GM18870 (cell line): ENCODE data around the gene OPA3.
"Not testable (repeated sequence)": the region's sequence is repeated elsewhere in the genome, so short reads cannot be mapped to it uniquely, and the experiment has no call there.

Experiments
- ATAC-seq: cut with Tn5 transposase; IDR thresholded peaks from one replicate; pipeline ENCODE4 v1.9.1; 2021; ENCODE audit warnings: moderate library complexity; ENCODE audit not compliant: unreplicated experiment

Gene OPA3

DNA sequence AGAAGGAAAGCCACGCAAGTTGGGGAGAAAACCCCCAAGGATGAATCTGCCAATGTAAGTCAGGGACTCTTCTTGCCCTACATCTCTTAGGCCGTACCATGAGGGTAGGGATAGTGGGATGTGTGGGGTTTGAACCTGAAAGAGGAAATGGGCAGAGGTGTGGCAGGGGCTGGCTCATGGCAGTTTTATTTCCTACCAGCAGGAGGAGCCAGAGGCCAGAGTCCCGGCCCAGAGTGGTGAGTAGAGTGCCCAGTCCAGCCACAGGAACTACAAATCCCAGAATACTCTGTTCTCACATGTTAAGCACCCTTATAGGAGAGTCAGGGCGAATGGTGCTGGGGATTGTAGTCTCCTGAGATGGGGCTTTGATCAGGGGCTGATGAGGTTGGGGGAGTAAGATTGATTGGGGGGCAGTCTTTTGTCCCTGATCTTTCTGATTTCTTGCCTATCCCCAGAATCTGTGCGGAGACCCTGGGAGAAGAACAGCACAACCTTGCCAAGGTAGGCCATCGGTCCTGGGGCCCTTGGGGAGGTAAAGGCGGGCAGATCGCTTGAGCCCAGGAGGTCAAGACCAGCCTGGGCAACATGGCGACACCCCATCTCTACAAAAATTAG lies 60.9 kb downstream of the OPA3 start:
- ATAC-seq = peak; percentile 71

DNA sequence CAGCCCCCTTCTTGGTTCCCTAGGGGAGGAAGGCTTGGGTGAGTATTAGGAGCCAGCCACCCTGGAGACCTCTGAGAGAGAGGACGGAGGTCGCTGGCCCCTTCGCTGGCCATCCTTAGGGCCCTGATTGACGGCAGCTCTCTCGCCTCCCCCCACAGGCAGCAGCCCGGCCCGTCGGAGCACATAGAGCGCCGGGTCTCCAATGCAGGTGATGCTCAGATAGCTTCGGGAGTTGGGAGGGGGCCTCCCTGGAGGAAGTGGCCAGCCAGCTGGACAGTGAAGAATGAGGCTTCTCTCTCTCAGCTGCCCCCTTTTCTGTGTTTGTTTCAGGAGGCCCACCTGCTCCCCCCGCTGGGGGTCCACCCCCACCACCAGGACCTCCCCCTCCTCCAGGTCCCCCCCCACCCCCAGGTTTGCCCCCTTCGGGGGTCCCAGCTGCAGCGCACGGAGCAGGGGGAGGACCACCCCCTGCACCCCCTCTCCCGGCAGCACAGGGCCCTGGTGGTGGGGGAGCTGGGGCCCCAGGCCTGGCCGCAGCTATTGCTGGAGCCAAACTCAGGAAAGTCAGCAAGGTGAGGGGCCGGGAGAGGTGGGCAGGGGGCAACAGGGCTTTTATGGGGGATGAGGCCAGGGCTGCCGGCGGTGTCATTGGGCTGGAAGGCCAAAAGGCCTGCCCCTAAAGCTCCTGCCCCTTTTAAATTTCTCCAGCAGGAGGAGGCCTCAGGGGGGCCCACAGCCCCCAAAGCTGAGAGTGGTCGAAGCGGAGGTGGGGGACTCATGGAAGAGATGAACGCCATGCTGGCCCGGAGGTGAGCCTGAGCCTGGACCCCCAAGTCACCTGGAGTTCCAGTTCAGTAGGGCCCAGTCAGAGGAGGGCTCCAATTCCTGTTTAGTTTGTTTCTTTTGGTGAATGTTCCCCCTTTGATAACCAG lies 62.3 kb downstream of the OPA3 start:
- ATAC-seq = no peak

DNA sequence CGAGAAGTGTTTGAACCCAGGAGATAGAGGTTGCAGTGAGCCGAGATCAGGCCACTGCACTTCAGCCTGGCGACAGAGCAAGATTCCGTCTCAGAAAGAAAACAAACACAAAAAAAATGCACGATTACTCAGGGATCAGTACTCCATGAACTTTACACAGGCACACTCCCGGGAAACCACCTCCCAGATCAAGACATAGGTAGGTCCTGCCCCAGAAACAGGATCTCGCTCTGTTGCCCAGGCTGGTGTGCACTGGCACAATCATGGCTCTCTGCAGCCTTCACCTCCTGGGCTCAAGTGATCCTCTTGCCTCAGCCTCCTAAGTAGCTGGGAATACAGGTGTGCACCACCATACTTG lies 66.2 kb downstream of the OPA3 start:
- ATAC-seq = no peak

DNA sequence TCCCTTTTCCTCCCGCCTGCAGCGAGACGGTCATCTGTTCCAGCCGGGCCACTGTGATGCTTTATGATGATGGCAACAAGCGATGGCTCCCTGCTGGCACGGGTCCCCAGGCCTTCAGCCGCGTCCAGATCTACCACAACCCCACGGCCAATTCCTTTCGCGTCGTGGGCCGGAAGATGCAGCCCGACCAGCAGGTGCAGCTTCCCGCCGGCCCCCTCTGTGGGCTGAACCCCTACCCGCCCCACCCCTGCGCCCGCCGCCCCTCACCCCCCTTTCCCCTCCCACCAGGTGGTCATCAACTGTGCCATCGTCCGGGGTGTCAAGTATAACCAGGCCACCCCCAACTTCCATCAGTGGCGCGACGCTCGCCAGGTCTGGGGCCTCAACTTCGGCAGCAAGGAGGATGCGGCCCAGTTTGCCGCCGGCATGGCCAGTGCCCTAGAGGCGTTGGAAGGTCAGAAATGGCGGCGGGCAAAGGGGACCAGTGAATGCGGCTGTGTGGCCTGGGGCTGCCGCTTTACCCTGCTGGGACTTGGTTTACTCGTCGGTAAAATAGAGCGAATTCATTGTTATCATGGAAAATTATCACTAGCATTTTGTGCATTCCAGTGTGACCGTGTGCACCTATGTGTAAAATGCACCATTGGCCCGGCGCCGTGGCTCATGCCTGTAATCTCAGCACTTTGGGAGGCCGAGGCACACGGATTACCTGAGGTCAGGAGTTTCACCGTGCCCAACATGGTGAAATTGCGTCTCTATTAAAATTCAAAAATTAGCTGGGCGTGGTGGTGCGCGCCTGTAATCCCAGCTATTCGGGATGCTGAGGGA lies 66.7 kb downstream of the OPA3 start:
- ATAC-seq = no peak

DNA sequence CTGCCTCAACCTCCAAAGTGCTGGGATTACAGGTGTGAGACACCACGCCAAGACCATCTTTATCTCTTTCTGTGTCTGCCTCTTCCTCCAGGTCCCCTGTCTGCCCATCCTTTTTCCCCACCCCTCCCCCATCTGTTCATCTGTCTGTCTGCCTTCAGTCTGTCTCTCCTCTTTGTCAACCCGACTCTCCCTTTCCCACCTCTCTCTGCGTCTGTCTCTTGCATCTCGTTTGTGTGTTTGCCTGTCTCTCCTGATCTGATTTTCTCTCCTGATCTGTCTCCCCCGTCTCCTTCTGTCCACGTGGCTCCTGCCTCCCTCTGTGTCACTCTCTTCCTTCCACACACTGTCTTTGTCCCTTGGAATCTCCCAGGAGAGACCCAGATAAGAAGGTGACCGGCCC lies 67.4 kb downstream of the OPA3 start:
- no peak for ATAC-seq

DNA sequence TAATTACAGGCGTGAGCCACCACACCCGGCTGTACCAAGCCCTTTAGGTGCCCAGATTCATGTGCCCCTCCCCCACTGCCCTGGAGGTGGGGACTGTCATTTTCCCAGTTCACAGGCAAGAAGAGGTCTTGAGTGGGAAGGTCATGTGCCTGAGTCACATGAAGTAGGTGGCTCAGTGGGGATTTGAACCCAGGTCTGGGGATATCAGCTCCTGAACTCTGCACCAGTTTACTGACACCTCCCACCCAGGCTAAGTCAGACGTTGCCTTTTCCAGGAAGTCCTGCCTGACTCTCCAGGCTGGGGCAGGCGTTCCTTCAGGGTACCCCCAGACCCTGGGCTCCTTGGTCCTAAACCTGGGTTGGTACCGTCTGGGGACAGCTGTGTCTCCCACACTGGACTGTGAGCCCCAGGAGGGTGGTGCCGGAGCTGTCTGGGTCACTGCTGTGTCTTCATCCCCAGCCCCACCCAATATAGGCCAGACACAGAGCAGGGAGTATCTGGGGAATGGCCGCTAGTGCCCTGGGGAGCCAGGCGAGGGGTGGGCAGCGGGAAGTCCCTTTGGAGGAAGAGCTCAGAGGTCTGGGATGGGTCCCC lies 68.7 kb downstream of the OPA3 start:
- ATAC-seq = no peak

DNA sequence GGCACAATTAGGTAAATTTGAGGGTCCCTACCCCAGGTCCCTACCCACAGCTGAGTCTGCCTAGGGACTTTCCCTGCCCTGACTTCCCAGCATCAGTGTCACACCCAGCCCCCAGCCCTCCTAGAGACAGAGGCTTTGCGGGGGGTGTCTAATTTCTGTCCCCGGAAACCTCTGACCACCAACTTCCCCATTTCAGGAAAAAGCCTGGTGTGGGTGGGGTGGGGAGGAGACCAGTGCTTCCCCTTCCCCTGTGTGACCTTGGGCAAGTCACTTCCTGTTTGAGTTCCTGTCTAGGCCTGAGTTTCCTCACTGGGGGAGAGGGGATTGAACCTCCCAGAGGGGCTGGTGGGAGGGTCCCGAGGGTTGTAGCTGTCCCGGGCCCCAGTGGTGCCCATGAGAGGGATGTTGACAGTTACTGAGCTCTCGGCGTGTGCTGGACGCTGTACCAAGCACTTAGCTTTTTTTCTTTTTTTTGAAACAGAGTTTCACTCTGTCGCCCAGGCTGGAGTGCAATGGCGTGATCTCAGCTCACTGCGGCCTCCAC lies 69.4 kb downstream of the OPA3 start:
- no peak for ATAC-seq

DNA sequence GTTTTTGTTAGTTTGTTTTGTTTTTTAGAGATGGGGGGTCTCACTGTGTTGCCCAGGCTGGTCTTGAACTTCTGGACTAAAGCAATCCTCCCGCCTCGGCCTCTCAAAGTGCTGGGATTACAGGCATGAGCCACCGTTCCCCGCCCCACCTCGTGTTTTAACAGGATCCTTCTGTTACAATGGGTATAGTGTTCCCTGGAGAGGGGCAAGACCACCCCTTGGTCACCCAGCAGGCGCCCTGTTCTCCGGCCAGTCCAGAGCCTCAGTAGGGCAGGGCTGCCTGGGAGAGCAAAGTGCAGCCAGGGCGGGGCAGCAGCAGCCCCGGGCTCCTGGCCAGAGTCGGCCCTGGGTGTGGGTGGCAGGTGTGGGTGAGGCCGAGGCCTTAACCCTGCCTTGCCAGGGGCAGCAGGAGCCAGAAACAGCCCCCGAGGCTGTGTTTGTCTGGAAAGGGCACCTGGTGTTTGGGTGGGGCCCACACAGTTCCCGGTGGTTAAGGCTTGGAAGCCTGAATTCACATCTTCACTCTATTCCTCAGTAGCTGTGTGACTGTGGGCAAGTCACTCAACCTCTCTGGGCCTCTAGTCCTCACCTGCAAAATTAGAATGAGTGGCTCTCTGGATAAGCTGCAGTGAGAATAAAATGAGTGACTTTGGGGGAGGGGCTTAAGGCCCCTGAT lies 70.1 kb downstream of the OPA3 start:
- ATAC-seq = no peak

DNA sequence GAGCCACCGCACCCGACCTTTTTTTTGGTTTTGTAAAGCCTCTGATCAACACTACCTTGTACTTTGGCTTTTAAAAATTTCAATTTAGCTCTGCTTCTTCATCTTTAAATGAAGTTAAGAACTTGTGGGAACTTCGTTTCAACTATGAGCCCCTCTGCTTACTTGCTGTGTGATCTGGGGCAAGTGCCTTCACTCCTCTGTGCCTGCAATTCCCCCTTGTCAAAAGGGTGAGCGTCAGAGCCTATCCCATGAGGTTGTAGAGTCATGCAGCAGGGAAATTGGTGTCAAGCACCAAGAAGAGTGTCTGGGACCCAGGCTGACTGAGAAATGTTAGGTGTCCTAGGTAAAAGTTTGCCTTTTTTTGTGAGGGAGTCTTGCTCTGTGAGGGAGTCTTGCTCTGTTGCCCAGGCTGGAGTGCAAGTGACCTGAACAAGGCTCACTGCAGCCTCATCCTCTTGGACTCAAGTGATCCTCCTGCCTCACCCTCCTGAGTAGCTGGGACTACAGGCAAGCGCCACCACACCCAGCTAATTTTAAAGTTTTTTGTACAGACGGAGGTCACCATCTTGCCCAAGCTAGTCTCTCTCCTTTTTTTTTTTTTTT lies 71.6 kb downstream of the OPA3 start:
- no peak for ATAC-seq

DNA sequence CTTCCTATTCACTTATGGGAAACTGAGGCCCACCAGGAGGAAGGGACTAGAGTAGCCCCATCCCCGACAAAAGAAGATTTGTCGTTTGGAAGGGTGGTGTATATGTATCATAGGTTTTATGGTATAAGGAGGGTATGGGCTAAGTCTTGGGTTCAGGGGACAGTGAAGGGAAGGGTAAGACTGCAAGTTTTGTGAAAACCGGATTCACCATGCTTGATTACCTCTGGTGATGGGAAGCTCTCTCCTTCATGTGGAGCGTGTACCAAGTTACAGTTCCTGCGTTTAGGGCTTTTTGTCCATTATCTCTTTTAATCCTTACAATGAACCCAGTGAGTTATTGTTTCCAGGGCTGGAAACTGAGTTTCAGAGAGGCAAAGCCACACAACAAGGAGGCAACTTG lies 73.5 kb downstream of the OPA3 start:
- ATAC-seq = no peak

DNA sequence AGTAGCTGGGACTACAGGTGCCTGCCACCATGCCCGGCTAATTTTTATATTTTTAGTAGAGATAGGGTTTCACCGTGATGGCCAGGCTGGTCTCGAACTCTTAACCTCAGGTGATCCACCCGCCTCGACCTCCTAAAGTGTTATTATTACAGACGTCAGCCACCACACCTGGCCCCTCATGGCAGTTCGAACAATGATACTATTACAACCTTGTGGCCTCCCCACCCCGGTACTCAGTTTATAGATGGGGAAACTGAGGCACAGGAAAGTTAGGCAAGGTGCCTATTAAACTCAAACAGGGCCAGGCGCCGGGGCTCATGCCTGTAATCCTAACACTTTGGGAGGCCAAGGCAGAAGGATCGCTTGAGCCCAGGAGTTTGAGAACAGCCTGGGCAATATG lies 74.2 kb downstream of the OPA3 start:
- ATAC-seq = not testable (repeated sequence)

DNA sequence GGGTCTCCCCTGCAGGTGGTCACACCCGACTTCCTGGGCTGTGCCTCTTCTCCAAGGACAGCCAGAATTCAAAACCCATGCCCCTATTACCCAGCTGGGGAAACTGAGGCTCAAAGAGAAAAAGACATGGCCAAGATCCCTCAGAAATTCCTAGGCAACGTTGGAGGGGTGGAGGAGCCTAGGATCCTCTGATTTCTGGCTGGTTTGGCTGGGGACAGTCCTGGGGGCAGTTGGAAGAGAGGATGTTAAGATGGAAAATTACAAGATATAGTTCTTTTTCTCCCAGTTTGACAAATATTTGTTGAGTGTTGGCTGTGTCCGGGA lies 74.9 kb downstream of the OPA3 start:
- ATAC-seq = no peak

DNA sequence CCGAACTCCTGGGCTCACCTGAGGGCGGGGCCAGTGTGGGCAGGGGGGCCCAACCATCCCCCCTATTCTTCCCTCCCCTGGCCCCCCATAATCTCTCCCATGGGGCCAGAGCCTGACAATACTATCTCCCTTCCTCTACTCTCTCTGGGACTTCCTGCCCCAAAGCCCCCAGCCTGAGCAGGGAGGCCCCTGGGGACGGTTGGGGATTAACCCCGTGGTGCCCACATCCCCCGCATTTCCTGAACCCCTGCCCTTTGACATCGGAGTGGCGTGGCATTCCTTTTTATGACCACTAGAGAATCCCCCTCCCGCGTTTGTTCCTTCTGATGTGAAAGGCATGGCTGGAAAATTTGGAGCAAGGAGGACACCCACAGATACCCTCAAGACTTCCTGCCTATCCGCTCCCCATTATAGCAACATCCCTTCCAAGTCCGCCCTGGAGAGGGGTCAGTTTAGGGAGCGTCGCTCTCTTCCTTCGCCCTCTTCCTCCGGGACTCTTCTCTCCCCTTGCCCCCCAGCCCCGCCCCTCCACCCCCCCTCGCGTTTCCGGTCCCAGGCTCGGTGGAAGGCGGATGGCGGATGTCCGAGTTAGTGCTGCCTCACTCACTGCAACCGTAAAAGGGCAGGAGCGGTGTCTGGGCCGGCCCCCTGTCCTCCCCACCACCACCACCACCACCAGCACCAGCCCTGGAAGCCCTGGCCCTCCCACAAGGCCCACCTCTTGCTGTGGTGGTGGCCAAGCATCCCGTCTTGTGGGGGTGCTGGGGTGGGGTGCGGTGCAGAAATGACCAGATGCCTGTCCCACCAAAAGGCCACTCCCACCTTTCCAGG lies 75.5 kb downstream of the OPA3 start:
- ATAC-seq = no peak

DNA sequence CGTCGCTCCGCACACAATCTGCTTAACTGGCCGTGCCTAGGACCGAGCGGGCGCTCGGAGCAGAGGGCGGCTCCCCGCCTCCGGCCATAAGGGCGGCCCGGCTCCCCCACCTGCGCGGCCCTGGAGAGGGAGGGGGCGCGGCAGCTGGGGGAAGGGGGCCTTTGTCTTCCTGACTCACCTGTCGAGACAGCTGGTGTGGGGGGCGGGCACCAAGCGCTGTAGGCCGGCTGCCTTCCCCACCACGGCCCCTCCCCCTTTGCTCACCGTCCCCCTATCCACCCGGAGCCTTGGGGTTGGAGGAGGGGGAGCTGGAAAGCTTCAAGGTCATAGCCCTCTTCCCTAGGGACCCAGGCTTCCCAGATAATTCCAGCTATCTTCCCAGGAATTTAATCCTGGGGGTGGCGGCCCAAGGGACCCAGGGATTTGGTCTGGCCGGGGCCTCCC lies 76.2 kb downstream of the OPA3 start:
- no peak for ATAC-seq

DNA sequence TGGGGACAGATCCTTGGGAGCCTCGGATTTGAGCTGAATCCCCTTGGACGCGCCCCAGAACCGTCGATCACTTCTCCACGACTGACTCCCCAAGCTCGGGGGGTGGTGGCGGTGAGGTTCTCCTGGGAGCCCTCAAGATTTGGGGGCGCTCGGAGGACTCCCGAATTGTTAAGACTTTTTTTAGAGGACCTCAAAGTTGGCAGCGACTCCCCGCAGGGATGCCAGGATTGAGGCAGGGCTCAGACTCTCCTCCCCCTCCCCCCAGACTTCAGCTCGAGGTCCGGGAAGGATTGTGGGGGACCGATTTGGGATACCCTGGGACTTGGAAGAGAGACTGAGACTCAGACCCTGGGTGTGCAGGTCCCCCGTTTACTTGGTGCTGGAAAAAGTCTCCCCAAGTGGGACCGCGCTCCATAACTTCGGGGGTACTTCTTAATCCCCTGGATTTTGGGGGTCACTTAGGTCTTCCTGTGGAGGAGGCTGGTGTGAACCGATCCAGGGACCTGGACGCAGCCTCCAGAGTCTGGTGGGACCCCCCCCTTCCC lies 76.7 kb downstream of the OPA3 start:
- ATAC-seq = no peak

DNA sequence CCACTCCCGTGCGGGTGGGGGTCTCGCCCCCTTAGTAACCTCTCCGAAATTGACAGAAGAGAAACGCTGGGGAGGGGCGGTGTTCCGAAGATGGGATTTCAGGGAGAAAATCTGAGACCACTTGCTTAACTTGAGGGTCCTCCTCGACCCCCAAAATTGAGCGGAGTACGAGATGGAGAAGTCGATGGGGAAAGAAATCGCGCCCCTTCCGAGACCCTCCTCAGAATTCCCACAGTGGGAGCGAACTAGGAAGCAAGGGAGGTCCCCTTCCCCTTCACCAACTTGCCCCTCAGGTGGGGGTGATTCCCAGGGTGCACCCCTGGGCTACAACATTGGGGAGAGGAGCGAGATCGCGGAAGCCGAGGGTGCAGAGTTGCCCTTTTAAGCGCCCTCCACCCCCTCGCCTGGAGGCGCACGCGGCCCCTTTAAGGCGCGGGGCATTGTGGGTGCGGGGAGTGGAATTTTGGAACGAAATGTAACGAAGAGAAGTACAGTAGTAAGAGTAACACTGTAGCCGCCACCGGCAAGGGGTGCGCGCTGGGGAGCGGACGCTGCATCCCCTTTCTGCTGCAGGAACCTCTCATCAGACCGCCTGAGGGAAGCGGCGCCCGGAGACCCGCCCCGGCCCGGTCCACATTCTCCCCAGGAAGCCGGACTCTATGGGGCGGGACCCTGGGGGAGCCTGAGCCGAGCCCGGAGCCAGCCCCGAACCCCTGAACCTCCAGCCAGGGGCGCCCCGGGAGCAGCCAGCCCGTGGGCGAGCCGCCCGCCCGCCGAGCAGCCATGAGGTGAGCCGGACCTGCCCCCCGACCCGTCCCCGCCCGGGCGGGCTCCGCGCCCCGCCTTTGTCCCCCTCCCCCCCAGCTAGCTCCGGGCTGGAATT lies 77.4 kb downstream of the OPA3 start, which contains the start of gene VASP:
VASP (plus strand) TSS at position 491 of the 883 bp plus-strand sequence; CDS start at position 784, 293 bp downstream.
- peak; percentile 55 for ATAC-seq

DNA sequence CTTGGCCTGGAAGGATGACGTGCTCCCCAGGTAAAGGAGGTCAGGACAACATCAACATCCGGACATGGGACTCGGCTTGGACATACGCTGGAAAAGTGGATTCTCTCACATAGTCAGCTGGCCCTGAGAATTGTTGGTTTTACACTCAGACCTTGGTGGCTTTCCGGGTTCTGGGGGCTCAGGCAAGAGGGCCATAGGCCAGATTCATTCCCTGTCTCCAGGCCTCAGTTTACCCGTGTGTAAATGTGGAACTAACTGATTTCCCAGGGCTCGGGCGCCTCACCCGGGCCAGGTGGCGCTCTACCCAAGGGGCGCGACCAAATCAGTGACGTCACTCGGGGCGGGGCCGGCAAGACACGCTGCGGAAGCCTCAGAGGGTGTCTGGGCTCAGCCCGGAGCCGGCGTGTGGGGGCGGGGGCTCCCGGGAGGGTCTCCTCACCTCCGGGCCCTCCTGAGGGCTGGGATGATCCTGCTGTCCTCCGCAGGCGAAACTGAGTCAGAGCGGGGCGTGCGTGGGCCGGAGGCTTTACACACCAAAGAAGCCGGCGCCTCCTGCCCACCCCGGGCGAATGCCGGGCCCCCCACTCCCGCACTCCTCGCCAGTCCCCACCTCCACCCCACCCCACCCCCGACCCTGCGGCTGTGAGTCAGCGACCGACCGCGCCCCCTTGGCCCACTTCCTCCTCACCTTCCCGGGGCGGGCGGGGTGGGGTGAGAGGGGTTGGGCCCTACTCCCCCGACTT lies 78.2 kb downstream of the OPA3 start:
- peak; percentile 37 for ATAC-seq
